Liver (tissue), 10 donors: Measurements from ENCODE around the gene KRTAP9-2. TPM values are rescaled to one million over a fixed set of nuclear protein-coding genes. Genes with fewer than 3 reads are reported as not detected.
"Not testable (repeated sequence)": the region's sequence is repeated elsewhere in the genome, so short reads cannot be mapped to it uniquely, and the experiment has no call there.

Source experiments
- DNase-seq: peaks from one replicate; pipeline ENCODE4 v3.0.0-alpha.2; 2017; ENCODE audit warnings: low spot score
- H3K27ac ChIP-seq, 2 donors: one replicate each; pipeline ENCODE4 v1.7.0; 2013; ENCODE audit warnings: inconsistent platforms in 2 of 2, low read length in 2 of 2, control low read depth in 1 of 2, low read depth in 1 of 2, mild to moderate bottlenecking in 1 of 2
- H3K27me3 ChIP-seq, 4 donors: one replicate each; pipeline versions ENCODE4 v1.6.1 to v1.7.0; 2013; ENCODE audit warnings: low read length in 3 of 4, inconsistent platforms in 1 of 4, mild to moderate bottlenecking in 1 of 4, moderate library complexity in 1 of 4; ENCODE audit not compliant: control insufficient read depth in 4 of 4, insufficient read depth in 4 of 4
- H3K36me3 ChIP-seq, 4 donors: one replicate each; pipeline versions ENCODE4 v1.6.1 to v1.7.0; 2013; ENCODE audit warnings: low read length in 3 of 4, mild to moderate bottlenecking in 3 of 4, low read depth in 1 of 4, moderate library complexity in 1 of 4; ENCODE audit not compliant: control insufficient read depth in 4 of 4, insufficient read depth in 3 of 4
- H3K4me1 ChIP-seq, 4 donors: one replicate each; pipeline versions ENCODE4 v1.6.1 to v1.7.0; 2013; ENCODE audit warnings: low read length in 3 of 4, mild to moderate bottlenecking in 3 of 4, moderate library complexity in 1 of 4; ENCODE audit not compliant: control insufficient read depth in 4 of 4, insufficient read depth in 4 of 4
- H3K4me3 ChIP-seq, 3 donors: one replicate each; pipeline versions ENCODE4 v1.6.1 to v1.7.0; 2013; ENCODE audit warnings: low read length in 3 of 3, control low read depth in 1 of 3, low read depth in 1 of 3, mild to moderate bottlenecking in 1 of 3
- H3K9ac ChIP-seq, 2 donors: one replicate each; pipeline ENCODE4 v1.7.0; 2013; ENCODE audit warnings: low read length in 2 of 2, mild to moderate bottlenecking in 2 of 2, moderate library complexity in 2 of 2, control low read depth in 1 of 2, low read depth in 1 of 2
- H3K9me3 ChIP-seq, 4 donors: one replicate each; pipeline versions ENCODE4 v1.6.1 to v1.7.0; 2013; ENCODE audit warnings: low read length in 3 of 4; ENCODE audit not compliant: control insufficient read depth in 4 of 4
- NR2F2 ChIP-seq: IDR thresholded peaks from 2 replicates; pipeline ENCODE4 v1.6.1; 2016; ENCODE audit warnings: antibody characterized with exemption
- RXRA ChIP-seq, 2 donors: IDR thresholded peaks; 2 replicates each; pipeline ENCODE4 v1.6.1; 2017 to 2018; ENCODE audit warnings: antibody characterized with exemption in 2 of 2, mild to moderate bottlenecking in 1 of 2
- ZBTB33 ChIP-seq: IDR thresholded peaks from 2 replicates; pipeline ENCODE4 v1.6.1; 2016; ENCODE audit warnings: antibody characterized with exemption
- WGBS: extraction: QIAGEN DNeasy Blood & Tissue Kit; methylation state at CpG from one replicate; pipeline ENCODE4 v1.1.7; 2013; 5-methylcytosine and 5-hydroxymethylcytosine counted together
- polyA plus RNA-seq, 2 donors: library from polyadenylated mRNA; stranded (reverse) in 1 of 2; unstranded in 1 of 2; fragments of 200-250 nt in 1 of 2; fragments of >200 nt in 1 of 2; fragmentation: Nextera tagmentation in 1 of 2; extraction: Ambion mirVana in 1 of 2; gene quantifications; one replicate each; pipeline versions ENCODE4 v1.2.1 to v1.2.3, GENCODE V29; 2013 to 2015
- small RNA-seq: library from RNA; depleted of rRNA; stranded (forward); fragments of <200 nt; gene quantifications from one replicate; pipeline ENCODE3, GENCODE V24; 2014
- total RNA-seq, 2 donors: library from RNA; depleted of rRNA; stranded (reverse); fragments of >200 nt; gene quantifications; one replicate each; pipeline ENCODE4 v1.2.3, GENCODE V29; 2014
- TF ChIP-seq, protein P1 (sequence below): fragments of 150-350 bp; IDR thresholded peaks from 2 replicates; pipeline ENCODE4 v1.5.1; 2017; ENCODE audit warnings: improper control_type of control experiment, low read depth, low read length; ENCODE audit not compliant: missing input control
- donor health status: healthy.
- donor health status: healthy.
- donor health status: healthy.
- donor health status: healthy.
- donor health status: healthy.

KRTAP9-2 gene
- total and polyA plus RNA-seq, 4 donors, result not detected

- TF ChIP-seq, protein P1, sequence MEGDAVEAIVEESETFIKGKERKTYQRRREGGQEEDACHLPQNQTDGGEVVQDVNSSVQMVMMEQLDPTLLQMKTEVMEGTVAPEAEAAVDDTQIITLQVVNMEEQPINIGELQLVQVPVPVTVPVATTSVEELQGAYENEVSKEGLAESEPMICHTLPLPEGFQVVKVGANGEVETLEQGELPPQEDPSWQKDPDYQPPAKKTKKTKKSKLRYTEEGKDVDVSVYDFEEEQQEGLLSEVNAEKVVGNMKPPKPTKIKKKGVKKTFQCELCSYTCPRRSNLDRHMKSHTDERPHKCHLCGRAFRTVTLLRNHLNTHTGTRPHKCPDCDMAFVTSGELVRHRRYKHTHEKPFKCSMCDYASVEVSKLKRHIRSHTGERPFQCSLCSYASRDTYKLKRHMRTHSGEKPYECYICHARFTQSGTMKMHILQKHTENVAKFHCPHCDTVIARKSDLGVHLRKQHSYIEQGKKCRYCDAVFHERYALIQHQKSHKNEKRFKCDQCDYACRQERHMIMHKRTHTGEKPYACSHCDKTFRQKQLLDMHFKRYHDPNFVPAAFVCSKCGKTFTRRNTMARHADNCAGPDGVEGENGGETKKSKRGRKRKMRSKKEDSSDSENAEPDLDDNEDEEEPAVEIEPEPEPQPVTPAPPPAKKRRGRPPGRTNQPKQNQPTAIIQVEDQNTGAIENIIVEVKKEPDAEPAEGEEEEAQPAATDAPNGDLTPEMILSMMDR, result no peak
- no peak for TF ChIP-seq NR2F2
- no peak for TF ChIP-seq RXRA (IDR thresholded peaks at IDR 0.05)
- no peak for TF ChIP-seq ZBTB33
- no peak overlapping the region for H3K27ac ChIP-seq
- H3K27me3 ChIP-seq, result peaks cover 0 to 2% (median 0%) of the 10 kb centered on the region in 4 donors
- no peak overlapping the region for H3K4me3 ChIP-seq
- H3K9ac ChIP-seq, result no peak overlapping the region
- WGBS, result no CpG with 5 or more reads among the region's 1 CpG
- DNase-seq, result no peak
- H3K36me3 ChIP-seq, result no peaks in the 10 kb centered on the region
- no peaks in the 10 kb centered on the region for H3K4me1 ChIP-seq
- H3K9me3 ChIP-seq, result no peaks in the 10 kb centered on the region
Observed at GRCh38 chr17:41271858-41272257, 45.4 kb downstream of the KRTAP9-2 start.

DNA sequence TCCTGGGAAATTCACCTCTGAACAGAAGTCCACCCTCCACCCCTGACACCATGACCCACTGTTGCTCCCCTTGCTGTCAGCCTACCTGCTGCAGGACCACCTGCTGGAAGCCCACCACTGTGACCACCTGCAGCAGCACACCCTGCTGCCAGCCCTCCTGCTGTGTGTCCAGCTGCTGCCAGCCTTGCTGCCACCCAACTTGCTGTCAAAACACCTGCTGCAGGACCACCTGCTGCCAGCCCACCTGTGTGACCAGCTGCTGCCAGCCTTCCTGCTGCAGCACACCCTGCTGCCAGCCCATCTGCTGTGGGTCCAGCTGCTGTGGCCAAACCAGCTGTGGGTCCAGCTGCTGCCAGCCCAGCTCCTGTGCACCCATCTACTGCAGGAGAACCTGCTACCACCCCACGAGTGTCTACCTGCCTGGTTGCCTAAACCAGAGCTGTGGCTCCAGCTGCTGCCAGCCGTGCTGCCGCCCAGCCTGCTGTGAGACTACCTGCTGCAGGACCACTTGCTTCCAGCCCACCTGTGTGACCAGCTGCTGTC is 49.3 kb downstream of the KRTAP9-2 start, which contains the start of gene KRTAP9-7:
Gene KRTAP9-7, plus strand, starts transcription at position 51 of the 543 bp plus-strand sequence. Its CDS starts 0 bp downstream, at position 51.
- not testable (repeated sequence) for H3K4me1 ChIP-seq, H3K9me3 ChIP-seq, H3K27ac ChIP-seq, H3K27me3 ChIP-seq, H3K36me3 ChIP-seq, DNase-seq, H3K9ac ChIP-seq, H3K4me3 ChIP-seq
- 74% methylated on average over 3 of the region's 3 CpGs for WGBS

Small RNA genes within 50 kb of the gene (small RNA-seq; reads per million reads assigned to genes)
- gene KRTAP4-17P, result not detected

Other genes starting within 250 kb of the KRTAP9-2 start
Only the 30 nearest of the 41 such genes appear.
- gene KRTAP2-1, start 179.3 kb upstream of the KRTAP9-2 start, total RNA-seq, result not detected
- gene KRTAP2-1, start 179.3 kb upstream of the KRTAP9-2 start, polyA plus RNA-seq, result not detected
- gene KRTAP2-2, start 171.4 kb upstream of the KRTAP9-2 start, total RNA-seq, result not detected
- gene KRTAP2-2, start 171.4 kb upstream of the KRTAP9-2 start, polyA plus RNA-seq, result not detected
- not detected for gene KRTAP2-3, start 166.5 kb upstream of the KRTAP9-2 start, total RNA-seq
- not detected for gene KRTAP2-3, start 166.5 kb upstream of the KRTAP9-2 start, polyA plus RNA-seq
- not detected for gene KRTAP2-4, start 160.8 kb upstream of the KRTAP9-2 start, total RNA-seq
- gene KRTAP2-4, start 160.8 kb upstream of the KRTAP9-2 start, polyA plus RNA-seq, result not detected
- not detected for gene KRTAP4-7, start 142.5 kb upstream of the KRTAP9-2 start, total RNA-seq
- not detected for gene KRTAP4-7, start 142.5 kb upstream of the KRTAP9-2 start, polyA plus RNA-seq
- gene KRTAP4-8, start 128.5 kb upstream of the KRTAP9-2 start, total RNA-seq, result not detected
- gene KRTAP4-8, start 128.5 kb upstream of the KRTAP9-2 start, polyA plus RNA-seq, result not detected
- not detected for gene KRTAP4-16, start 124.4 kb upstream of the KRTAP9-2 start, total RNA-seq
- not detected for gene KRTAP4-16, start 124.4 kb upstream of the KRTAP9-2 start, polyA plus RNA-seq
- not detected for gene KRTAP4-9, start 121.3 kb upstream of the KRTAP9-2 start, total RNA-seq
- not detected for gene KRTAP4-9, start 121.3 kb upstream of the KRTAP9-2 start, polyA plus RNA-seq
- not detected for gene KRTAP4-11, start 108.3 kb upstream of the KRTAP9-2 start, total RNA-seq
- not detected for gene KRTAP4-11, start 108.3 kb upstream of the KRTAP9-2 start, polyA plus RNA-seq
- not detected for gene KRTAP4-12, start 102.5 kb upstream of the KRTAP9-2 start, total RNA-seq
- not detected for gene KRTAP4-12, start 102.5 kb upstream of the KRTAP9-2 start, polyA plus RNA-seq
- gene KRTAP4-6, start 86.1 kb upstream of the KRTAP9-2 start, total RNA-seq, result not detected
- gene KRTAP4-6, start 86.1 kb upstream of the KRTAP9-2 start, polyA plus RNA-seq, result not detected
- gene KRTAP4-5, start 76.8 kb upstream of the KRTAP9-2 start, total RNA-seq, result not detected
- gene KRTAP4-5, start 76.8 kb upstream of the KRTAP9-2 start, polyA plus RNA-seq, result not detected
- gene KRTAP4-4, start 65.9 kb upstream of the KRTAP9-2 start, total RNA-seq, result not detected
- not detected for gene KRTAP4-4, start 65.9 kb upstream of the KRTAP9-2 start, polyA plus RNA-seq
- not detected for gene KRTAP4-3, start 58.4 kb upstream of the KRTAP9-2 start, total RNA-seq
- gene KRTAP4-3, start 58.4 kb upstream of the KRTAP9-2 start, polyA plus RNA-seq, result not detected
- gene KRTAP4-2, start 48.4 kb upstream of the KRTAP9-2 start, total RNA-seq, result not detected
- gene KRTAP4-2, start 48.4 kb upstream of the KRTAP9-2 start, polyA plus RNA-seq, result not detected
- gene KRTAP4-1, start 41.7 kb upstream of the KRTAP9-2 start, total RNA-seq, result not detected
- gene KRTAP4-1, start 41.7 kb upstream of the KRTAP9-2 start, polyA plus RNA-seq, result not detected
- not detected for gene KRTAP9-1, start 36.8 kb upstream of the KRTAP9-2 start, total RNA-seq
- gene KRTAP9-1, start 36.8 kb upstream of the KRTAP9-2 start, polyA plus RNA-seq, result not detected
- not detected for gene KRTAP9-3, start 5.8 kb downstream of the KRTAP9-2 start, total RNA-seq
- not detected for gene KRTAP9-3, start 5.8 kb downstream of the KRTAP9-2 start, polyA plus RNA-seq
- not detected for gene KRTAP9-8, start 11.4 kb downstream of the KRTAP9-2 start, total RNA-seq
- not detected for gene KRTAP9-8, start 11.4 kb downstream of the KRTAP9-2 start, polyA plus RNA-seq
- not detected for gene KRTAP9-4, start 23.0 kb downstream of the KRTAP9-2 start, total RNA-seq
- not detected for gene KRTAP9-4, start 23.0 kb downstream of the KRTAP9-2 start, polyA plus RNA-seq
- not detected for gene KRTAP9-9, start 28.7 kb downstream of the KRTAP9-2 start, total RNA-seq
- gene KRTAP9-9, start 28.7 kb downstream of the KRTAP9-2 start, polyA plus RNA-seq, result not detected
- not detected for gene KRTAP9-6, start 38.7 kb downstream of the KRTAP9-2 start, total RNA-seq
- not detected for gene KRTAP9-6, start 38.7 kb downstream of the KRTAP9-2 start, polyA plus RNA-seq
- gene KRTAP9-7, start 49.0 kb downstream of the KRTAP9-2 start, total RNA-seq, result not detected
- gene KRTAP9-7, start 49.0 kb downstream of the KRTAP9-2 start, polyA plus RNA-seq, result not detected
- gene KRTAP29-1, start 76.2 kb downstream of the KRTAP9-2 start, total RNA-seq, result not detected
- not detected for gene KRTAP29-1, start 76.2 kb downstream of the KRTAP9-2 start, polyA plus RNA-seq
- not detected for gene KRTAP16-1, start 82.7 kb downstream of the KRTAP9-2 start, total RNA-seq
- gene KRTAP16-1, start 82.7 kb downstream of the KRTAP9-2 start, polyA plus RNA-seq, result not detected
- not detected for gene KRTAP17-1, start 89.1 kb downstream of the KRTAP9-2 start, total RNA-seq
- not detected for gene KRTAP17-1, start 89.1 kb downstream of the KRTAP9-2 start, polyA plus RNA-seq
- gene KRT33A, start 124.2 kb downstream of the KRTAP9-2 start, total RNA-seq, result not detected
- not detected for gene KRT33A, start 124.2 kb downstream of the KRTAP9-2 start, polyA plus RNA-seq
- not detected for gene KRT33B, start 143.2 kb downstream of the KRTAP9-2 start, total RNA-seq
- gene KRT33B, start 143.2 kb downstream of the KRTAP9-2 start, polyA plus RNA-seq, result not detected
- not detected for gene KRT34, start 155.7 kb downstream of the KRTAP9-2 start, total RNA-seq
- not detected for gene KRT34, start 155.7 kb downstream of the KRTAP9-2 start, polyA plus RNA-seq
- gene KRT31, start 171.0 kb downstream of the KRTAP9-2 start, total RNA-seq, result not detected
- not detected for gene KRT31, start 171.0 kb downstream of the KRTAP9-2 start, polyA plus RNA-seq